GM21526 (cell line): ENCODE results near the gene DPEP3.
"Not testable (repeated sequence)": the region's sequence is repeated elsewhere in the genome, so short reads cannot be mapped to it uniquely, and the experiment has no call there.

Experiments
- ATAC-seq: cut with Tn5 transposase; IDR thresholded peaks from one replicate; pipeline ENCODE4 v1.9.1; 2021; ENCODE audit warnings: moderate library complexity; ENCODE audit not compliant: unreplicated experiment, low FRiP score

The DPEP3 gene

GRCh38 chr16:67995423-67995822 lies 15.1 kb upstream of the DPEP3 start:
- no peak for ATAC-seq

GRCh38 chr16:67994040-67994408 lies 13.7 kb upstream of the DPEP3 start:
- ATAC-seq: not testable (repeated sequence)

- peak; percentile 73 for ATAC-seq
Observed at GRCh38 chr16:67993207-67994039, 13.1 kb upstream of the DPEP3 start.

GRCh38 chr16:67992661-67993206 lies 12.4 kb upstream of the DPEP3 start:
- no peak for ATAC-seq

GRCh38 chr16:67990018-67990386 lies 9.7 kb upstream of the DPEP3 start:
- ATAC-seq: no peak

GRCh38 chr16:67989322-67990017 lies 9.2 kb upstream of the DPEP3 start:
- no peak for ATAC-seq

GRCh38 chr16:67988675-67989074 lies 8.4 kb upstream of the DPEP3 start:
- ATAC-seq: no peak

- no peak for ATAC-seq
Observed at GRCh38 chr16:67987460-67988160, 7.3 kb upstream of the DPEP3 start.

- ATAC-seq: no peak
Observed at GRCh38 chr16:67986949-67987348, 6.7 kb upstream of the DPEP3 start.

GRCh38 chr16:67982011-67982696 lies 1.9 kb upstream of the DPEP3 start:
- no peak for ATAC-seq

- no peak for ATAC-seq
Observed at GRCh38 chr16:67977469-67978227, 2.7 kb downstream of the DPEP3 start.

GRCh38 chr16:67977005-67977404 lies 3.3 kb downstream of the DPEP3 start:
- no peak for ATAC-seq

- no peak for ATAC-seq
Observed at GRCh38 chr16:67976205-67976604, 4.1 kb downstream of the DPEP3 start.

- ATAC-seq: no peak
Observed at GRCh38 chr16:67975321-67976105, 4.8 kb downstream of the DPEP3 start.

- ATAC-seq: not testable (repeated sequence)
Observed at GRCh38 chr16:67972285-67972684, 8.0 kb downstream of the DPEP3 start.

- no peak for ATAC-seq
Observed at GRCh38 chr16:67971111-67971510, 9.2 kb downstream of the DPEP3 start.

GRCh38 chr16:67969254-67970039 lies 10.9 kb downstream of the DPEP3 start:
- no peak for ATAC-seq
